ENCODE data around the gene RBM10.

- no peak for TF ChIP-seq CTCF (IDR thresholded peaks at IDR 0.05; ENCODE audit: low read length)
- no peak for TF ChIP-seq EZH2 (optimal IDR thresholded peaks at IDR 0.05; ENCODE audit: low read depth, low read length)
- no peak for TF ChIP-seq EZH2phosphoT487 (IDR thresholded peaks at IDR 0.05; ENCODE audit: low read length)
Observed at GRCh38 chrX:47129899-47130358, 15.1 kb upstream of the RBM10 start.

Data from MM.1S (cell line).